Small intestine (tissue), 7 donors: ENCODE results near the gene IL17A. TPM values are rescaled to one million over a fixed set of nuclear protein-coding genes. Genes with fewer than 3 reads are reported as not detected.
A peak's percentile ranks its signal among the peaks of the same experiment; 100 is the strongest.

Experiments
- DNase-seq, 2 donors: peaks; one replicate each; pipeline versions ENCODE4 v3.0.0 to v3.0.0-alpha.2; 2013
- FAIRE-seq: peaks from 2 replicates; lab custom pipeline; 2012; peaks lifted over from hg19 to GRCh38; lab: Jason Lieb, UNC
- H3K27ac ChIP-seq, 3 donors: one replicate each; pipeline ENCODE4 v1.5.1; 2013; ENCODE audit warnings: low read length in 2 of 3, mild to moderate bottlenecking in 2 of 3, control low read depth in 1 of 3, inconsistent platforms in 1 of 3, low read depth in 1 of 3, moderate library complexity in 1 of 3
- H3K27me3 ChIP-seq, 3 donors: one replicate each; pipeline ENCODE4 v1.6.1; 2013; ENCODE audit warnings: low read length in 3 of 3, inconsistent platforms in 1 of 3; ENCODE audit not compliant: control insufficient read depth in 3 of 3, insufficient read depth in 3 of 3
- H3K36me3 ChIP-seq, 3 donors: one replicate each; pipeline ENCODE4 v1.6.1; 2013; ENCODE audit warnings: low read length in 3 of 3, inconsistent platforms in 1 of 3, low read depth in 1 of 3, mild to moderate bottlenecking in 1 of 3, moderate library complexity in 1 of 3; ENCODE audit not compliant: control insufficient read depth in 3 of 3, insufficient read depth in 2 of 3
- H3K4me1 ChIP-seq, 3 donors: one replicate each; pipeline ENCODE4 v1.6.1; 2013; ENCODE audit warnings: low read length in 2 of 3, inconsistent platforms in 1 of 3, low read depth in 1 of 3, mild to moderate bottlenecking in 1 of 3, moderate library complexity in 1 of 3; ENCODE audit not compliant: control insufficient read depth in 3 of 3, insufficient read depth in 2 of 3
- H3K4me3 ChIP-seq, 3 donors: one replicate each; pipeline ENCODE4 v1.5.1; 2013; ENCODE audit warnings: low read length in 3 of 3, control low read depth in 1 of 3, inconsistent platforms in 1 of 3, low read depth in 1 of 3, mild to moderate bottlenecking in 1 of 3, moderate library complexity in 1 of 3
- H3K9me3 ChIP-seq, 2 donors: one replicate each; pipeline ENCODE4 v1.6.1; 2013; ENCODE audit warnings: low read depth in 1 of 2, low read length in 1 of 2; ENCODE audit not compliant: control insufficient read depth in 2 of 2, insufficient read depth in 1 of 2
- WGBS, 3 donors: extraction: QIAGEN DNeasy Blood & Tissue Kit; methylation state at CpG; one replicate each; pipeline ENCODE4 v1.1.7; 2013; 5-methylcytosine and 5-hydroxymethylcytosine counted together
- polyA plus RNA-seq, 4 donors: library from polyadenylated mRNA; stranded (reverse) in 3 of 4; unstranded in 1 of 4; fragments of 200-250 nt in 3 of 4; fragments of 120-200 nt in 1 of 4; gene quantifications; one replicate each; pipeline versions ENCODE4 v1.2.1 to v1.2.3, GENCODE V29; 2013
- donor health status: healthy with polysubstance abuse.
- donor health status: control.
- donor health status: control.
- donor health status: Bipolar disorder and iron deficiency.
- donor health status: healthy.

Gene IL17A
- polyA plus RNA-seq, 4 donors: 0.03 to 0.19 TPM; not detected in 2

DNA sequence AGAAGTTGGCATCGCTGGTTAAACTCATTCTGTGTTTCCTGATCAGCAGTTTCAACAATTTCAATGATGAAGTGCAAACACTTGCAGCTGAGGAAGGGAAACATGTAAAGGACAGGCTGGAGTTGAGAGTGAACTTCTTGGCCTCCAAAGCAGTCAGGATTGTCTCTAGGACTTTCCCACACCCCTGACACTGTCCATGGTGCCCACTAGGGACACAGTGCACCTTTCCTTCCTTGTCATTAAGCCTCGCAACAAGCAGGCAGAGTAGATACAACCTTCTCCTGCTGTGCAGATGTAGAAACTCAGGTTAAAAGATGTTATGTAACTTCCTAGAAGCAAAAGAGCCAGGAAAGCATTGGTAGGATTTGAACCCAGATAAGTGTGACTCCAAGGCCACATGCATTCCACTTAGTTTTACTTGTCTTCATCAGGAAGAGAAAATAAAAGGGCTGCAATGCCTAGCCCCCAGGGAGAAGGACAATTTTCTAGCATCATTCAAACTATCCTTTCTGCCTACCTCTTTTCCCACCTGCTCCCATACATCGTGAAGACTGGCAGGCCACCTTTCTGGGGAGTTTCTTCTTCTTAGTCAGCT is 39.2 kb upstream of the IL17A start:
- Histone ChIP-seq H3K27me3 (peaks cover 0 to 5% (median 3%) of the 10 kb centered on the region in 3 donors), H3K4me1 (no peaks in the 10 kb centered on the region), H3K4me3 (no peak overlapping the region), H3K27ac (no peak overlapping the region), H3K9me3 (no peaks in the 10 kb centered on the region), H3K36me3 (no peaks in the 10 kb centered on the region)
- WGBS, 3 donors: 73 to 85% (median 73%) methylated on average over 3 of the region's 3 CpGs
- DNase-seq (no peak), FAIRE-seq (no peak)

DNA sequence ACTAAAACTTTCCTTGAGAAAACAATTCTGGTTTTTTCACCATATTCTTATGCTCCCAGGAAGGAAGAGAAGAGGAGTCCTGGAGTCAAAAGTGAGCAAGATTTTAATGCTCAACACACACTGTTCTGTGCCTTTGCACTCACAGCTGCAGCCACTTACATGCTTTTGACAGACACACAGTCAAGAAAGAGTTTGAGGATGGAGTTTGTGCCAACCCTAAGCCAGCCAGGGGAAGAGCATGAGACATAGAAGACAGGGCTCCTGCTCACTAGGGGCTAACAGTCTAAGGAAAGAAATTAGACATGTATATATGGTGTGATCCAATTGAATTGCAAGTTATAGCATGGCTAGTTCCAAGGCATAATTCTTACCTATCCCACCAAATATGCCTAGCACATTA is 37.1 kb upstream of the IL17A start:
- Histone ChIP-seq H3K27me3 (peaks cover 0 to 5% (median 3%) of the 10 kb centered on the region in 3 donors), H3K9me3 (no peaks in the 10 kb centered on the region), H3K36me3 (no peaks in the 10 kb centered on the region), H3K4me3 (no peak overlapping the region), H3K27ac (no peak overlapping the region), H3K4me1 (no peaks in the 10 kb centered on the region)
- FAIRE-seq: no peak
- DNase-seq: no peak

- WGBS, 3 donors: 88 to 96% (median 94%) methylated on average over 2 of the region's 2 CpGs
- no peak overlapping the region for H3K27ac ChIP-seq
- peaks cover 0 to 3% (median 3%) of the 10 kb centered on the region in 3 donors for H3K27me3 ChIP-seq
- no peaks in the 10 kb centered on the region for H3K36me3 ChIP-seq
- DNase-seq (no peak), FAIRE-seq (no peak)
- no peaks in the 10 kb centered on the region for H3K4me1 ChIP-seq
- no peaks in the 10 kb centered on the region for H3K9me3 ChIP-seq
- H3K4me3 ChIP-seq: no peak overlapping the region
Measured at GRCh38 chr6:52149949-52150348, 36.2 kb upstream of the IL17A start.

DNA sequence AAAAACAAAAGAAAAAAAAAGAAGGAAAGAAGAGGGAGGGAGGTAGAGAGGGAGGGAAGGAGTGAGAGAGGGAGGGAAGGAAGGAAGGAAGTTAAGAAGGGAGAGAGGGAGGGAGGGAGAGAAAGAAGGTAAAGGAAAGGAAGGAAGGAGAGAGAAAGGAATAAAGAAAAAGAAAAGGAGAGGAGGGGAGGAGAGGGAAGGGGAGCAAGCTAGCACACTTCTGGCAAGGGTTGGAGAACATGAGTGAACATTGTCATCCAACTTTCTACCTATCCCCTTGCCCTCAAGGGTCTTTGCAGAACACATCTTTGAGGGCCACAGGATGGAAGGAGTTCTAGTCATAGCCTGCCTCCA is 34.1 kb upstream of the IL17A start:
- DNase-seq: no peak
- Histone ChIP-seq H3K4me1 (no peaks in the 10 kb centered on the region), H3K4me3 (no peak overlapping the region), H3K36me3 (no peaks in the 10 kb centered on the region), H3K27me3 (no peaks in the 10 kb centered on the region), H3K9me3 (no peaks in the 10 kb centered on the region), H3K27ac (no peak overlapping the region)
- FAIRE-seq: no peak

DNA sequence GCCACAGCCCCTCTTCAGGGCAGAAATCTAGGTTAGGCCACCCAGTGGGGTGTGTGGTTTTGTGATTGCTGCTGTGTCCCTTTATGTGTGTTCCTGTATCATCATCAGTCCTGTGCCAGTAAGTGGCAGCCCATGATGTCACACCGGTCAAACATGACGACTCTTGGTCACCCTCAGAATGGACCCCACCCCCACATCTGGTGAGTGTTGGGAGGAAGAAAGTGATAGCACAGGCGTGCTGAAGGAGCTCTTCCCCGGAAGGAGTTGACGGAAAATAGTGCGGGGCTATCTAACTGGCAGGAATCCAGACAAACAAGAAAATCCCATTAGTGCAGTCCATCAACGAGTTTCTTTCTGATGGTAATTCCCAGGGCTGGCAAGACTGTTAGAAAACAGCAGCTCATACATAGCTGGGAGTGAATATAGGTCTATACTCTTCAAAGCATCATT is 33.4 kb upstream of the IL17A start:
- Histone ChIP-seq H3K36me3 (no peaks in the 10 kb centered on the region), H3K4me1 (no peaks in the 10 kb centered on the region), H3K9me3 (no peaks in the 10 kb centered on the region), H3K27ac (no peak overlapping the region), H3K27me3 (peaks cover 0 to 2% (median 0%) of the 10 kb centered on the region in 3 donors), H3K4me3 (no peak overlapping the region)
- no peak for FAIRE-seq
- peak in 1 of 2 donors; percentile 9 for DNase-seq
- 34 to 51% (median 35%) methylated on average over 7 of the region's 7 CpGs for WGBS, 3 donors

DNA sequence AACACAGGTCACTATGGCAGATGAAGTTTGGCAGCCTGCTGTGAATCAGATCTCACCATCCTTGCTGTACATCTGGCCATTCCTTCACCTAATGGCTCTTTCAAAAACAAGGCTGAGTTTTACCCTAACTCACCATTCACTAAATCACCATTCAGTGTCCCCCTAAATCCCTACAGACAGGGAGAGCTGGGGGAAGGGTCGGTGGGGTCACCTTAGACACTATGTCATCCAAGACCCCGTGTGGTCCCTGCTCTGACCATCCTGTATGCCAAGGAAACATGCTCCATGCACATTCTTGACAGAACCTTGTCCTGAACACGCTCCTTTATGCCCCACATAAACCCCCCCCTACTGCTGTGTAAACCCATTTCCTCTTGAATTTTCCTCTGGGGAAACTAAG is 31.8 kb upstream of the IL17A start:
- 69 to 71% (median 71%) methylated on average over 3 of the region's 3 CpGs for WGBS, 3 donors
- Histone ChIP-seq H3K4me1 (no peaks in the 10 kb centered on the region), H3K27me3 (peaks cover 0 to 2% (median 0%) of the 10 kb centered on the region in 3 donors), H3K9me3 (no peaks in the 10 kb centered on the region), H3K36me3 (no peaks in the 10 kb centered on the region), H3K27ac (no peak overlapping the region), H3K4me3 (no peak overlapping the region)
- DNase-seq (no peak), FAIRE-seq (no peak)

GRCh38 chr6:52155791-52156576 is 30.2 kb upstream of the IL17A start:
- H3K36me3 ChIP-seq: no peaks in the 10 kb centered on the region
- no peak overlapping the region for H3K27ac ChIP-seq
- H3K27me3 ChIP-seq: peaks cover 0 to 2% (median 0%) of the 10 kb centered on the region in 3 donors
- WGBS, 3 donors: 59 to 69% (median 66%) methylated on average over 7 of the region's 7 CpGs
- peaks cover 0 to 6% of the 10 kb centered on the region in 2 donors for H3K9me3 ChIP-seq
- no peak overlapping the region for H3K4me3 ChIP-seq
- no peaks in the 10 kb centered on the region for H3K4me1 ChIP-seq
- FAIRE-seq (no peak), DNase-seq (no peak)

DNA sequence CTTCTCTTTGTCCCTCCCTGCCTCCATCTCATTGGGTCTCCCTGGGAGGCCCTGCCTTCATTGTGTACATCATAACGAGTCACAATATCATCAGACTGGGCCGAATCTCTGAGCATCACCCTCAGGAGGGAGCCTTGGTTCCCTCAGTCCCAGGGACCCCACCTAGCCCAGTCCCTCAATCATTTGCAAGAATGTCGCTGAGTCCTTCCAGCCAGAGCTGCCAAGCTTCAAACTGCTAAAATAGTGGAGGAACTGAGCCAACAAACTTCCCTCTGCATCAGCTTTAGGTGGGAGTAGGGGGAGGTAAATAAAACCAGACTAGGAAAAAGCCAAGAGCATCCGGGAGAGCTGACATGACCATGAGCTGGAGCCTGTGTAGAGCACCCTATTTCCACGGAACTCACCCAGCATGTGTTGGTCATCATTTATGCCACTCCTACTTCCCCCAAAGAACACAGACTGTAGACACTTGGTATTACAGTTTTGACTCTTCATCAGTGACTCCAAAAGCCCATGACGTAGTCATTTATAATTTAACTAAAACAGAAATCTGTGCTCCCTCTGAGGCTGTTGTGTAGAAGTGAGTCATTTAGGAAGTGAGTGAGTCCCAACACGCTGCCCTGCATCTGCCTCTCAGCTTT is 28.8 kb upstream of the IL17A start:
- no peak overlapping the region for H3K4me3 ChIP-seq
- peaks cover 0 to 9% of the 10 kb centered on the region in 2 donors for H3K9me3 ChIP-seq
- DNase-seq: no peak
- 56 to 65% (median 62%) methylated on average over 7 of the region's 7 CpGs for WGBS, 3 donors
- no peak for FAIRE-seq
- H3K27ac ChIP-seq: no peak overlapping the region
- H3K4me1 ChIP-seq: no peaks in the 10 kb centered on the region
- peaks cover 0 to 2% (median 0%) of the 10 kb centered on the region in 3 donors for H3K27me3 ChIP-seq
- H3K36me3 ChIP-seq: no peaks in the 10 kb centered on the region
